LNCaP clone FGC (cell line): ENCODE data around the gene KCNJ18.
"Not testable (repeated sequence)": the region's sequence is repeated elsewhere in the genome, so short reads cannot be mapped to it uniquely, and the experiment has no call there.

ENCODE experiments used
- DNase-seq: peaks from one replicate; pipeline ENCODE4 v3.0.0-alpha.2; 2011; ENCODE audit warnings: low read depth
- H3K4me3 ChIP-seq: 2 replicates; pipeline ENCODE4 v1.5.1; 2011; ENCODE audit warnings: mild to moderate bottlenecking, low read depth, low read length, control low read depth
- TF ChIP-seq, protein P1 (sequence below): IDR thresholded peaks from 2 replicates; pipeline ENCODE4 v1.5.1; 2012; ENCODE audit warnings: mild to moderate bottlenecking; ENCODE audit not compliant: control insufficient read depth, insufficient read depth; ENCODE audit errors: extremely low read depth

KCNJ18 gene

DNA sequence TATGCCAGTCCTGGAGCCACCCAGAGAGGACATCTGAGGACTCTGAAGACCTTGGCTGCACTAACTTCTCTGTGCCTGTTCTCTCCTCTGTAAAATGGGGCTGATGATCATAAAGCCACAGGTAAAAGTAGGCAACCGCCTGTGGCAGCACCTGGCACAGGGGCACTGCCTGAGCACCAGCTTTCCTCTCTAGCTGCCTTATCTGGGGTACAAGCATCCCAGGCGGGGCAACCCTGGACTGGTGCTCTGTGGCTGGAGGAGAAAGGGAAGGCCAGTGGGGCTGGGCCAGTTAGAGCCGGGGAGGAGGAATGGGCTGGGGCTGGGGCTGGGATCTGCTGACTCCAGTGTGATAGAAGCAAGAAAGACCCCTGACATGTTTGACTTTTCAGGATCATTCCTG, 18.2 kb downstream of the KCNJ18 start:
- not testable (repeated sequence) for DNase-seq, H3K4me3 ChIP-seq

DNA sequence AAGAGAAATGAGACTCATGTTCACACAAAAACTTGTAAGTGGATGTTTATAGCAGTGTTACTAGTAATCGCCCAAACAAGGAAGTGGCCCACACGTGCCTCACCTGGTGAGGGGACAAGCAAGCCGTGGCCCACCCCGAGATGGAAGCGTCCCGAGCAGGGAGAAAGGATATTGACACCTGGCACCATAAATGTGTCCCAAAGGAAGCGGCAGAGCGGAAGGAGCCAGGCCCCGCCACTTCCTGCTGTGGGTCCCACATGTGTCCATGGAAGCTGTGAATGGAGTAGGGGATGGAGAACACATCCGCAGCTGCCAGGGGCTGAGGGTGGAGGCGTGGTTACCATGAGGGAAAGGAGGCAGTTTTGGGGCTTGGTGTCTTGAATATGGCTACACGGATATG, 18.9 kb downstream of the KCNJ18 start:
- TF ChIP-seq, protein P1, sequence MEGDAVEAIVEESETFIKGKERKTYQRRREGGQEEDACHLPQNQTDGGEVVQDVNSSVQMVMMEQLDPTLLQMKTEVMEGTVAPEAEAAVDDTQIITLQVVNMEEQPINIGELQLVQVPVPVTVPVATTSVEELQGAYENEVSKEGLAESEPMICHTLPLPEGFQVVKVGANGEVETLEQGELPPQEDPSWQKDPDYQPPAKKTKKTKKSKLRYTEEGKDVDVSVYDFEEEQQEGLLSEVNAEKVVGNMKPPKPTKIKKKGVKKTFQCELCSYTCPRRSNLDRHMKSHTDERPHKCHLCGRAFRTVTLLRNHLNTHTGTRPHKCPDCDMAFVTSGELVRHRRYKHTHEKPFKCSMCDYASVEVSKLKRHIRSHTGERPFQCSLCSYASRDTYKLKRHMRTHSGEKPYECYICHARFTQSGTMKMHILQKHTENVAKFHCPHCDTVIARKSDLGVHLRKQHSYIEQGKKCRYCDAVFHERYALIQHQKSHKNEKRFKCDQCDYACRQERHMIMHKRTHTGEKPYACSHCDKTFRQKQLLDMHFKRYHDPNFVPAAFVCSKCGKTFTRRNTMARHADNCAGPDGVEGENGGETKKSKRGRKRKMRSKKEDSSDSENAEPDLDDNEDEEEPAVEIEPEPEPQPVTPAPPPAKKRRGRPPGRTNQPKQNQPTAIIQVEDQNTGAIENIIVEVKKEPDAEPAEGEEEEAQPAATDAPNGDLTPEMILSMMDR, result no peak
- H3K4me3 ChIP-seq, result no peak overlapping the region
- no peak for DNase-seq

DNA sequence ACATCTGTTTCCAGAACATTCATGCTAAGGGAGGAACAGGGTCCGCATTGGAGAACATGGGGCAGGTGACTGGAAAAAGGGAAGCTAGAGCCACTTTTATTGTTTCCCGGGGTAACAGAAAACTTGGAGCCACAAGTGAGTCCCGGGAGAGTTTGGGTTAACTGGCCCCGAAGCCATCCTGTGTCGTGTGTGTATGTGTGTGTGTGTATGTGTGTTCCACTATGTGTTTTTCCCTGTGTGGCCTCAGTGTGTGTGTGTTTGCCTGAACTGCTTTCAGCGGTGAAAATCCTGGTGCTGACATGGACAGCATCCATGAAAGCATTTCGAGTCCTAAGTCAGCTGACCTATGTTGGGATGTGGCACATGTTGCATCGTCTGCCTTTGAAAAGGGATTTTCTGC, 20.7 kb downstream of the KCNJ18 start:
- DNase-seq, H3K4me3 ChIP-seq: not testable (repeated sequence)

DNA sequence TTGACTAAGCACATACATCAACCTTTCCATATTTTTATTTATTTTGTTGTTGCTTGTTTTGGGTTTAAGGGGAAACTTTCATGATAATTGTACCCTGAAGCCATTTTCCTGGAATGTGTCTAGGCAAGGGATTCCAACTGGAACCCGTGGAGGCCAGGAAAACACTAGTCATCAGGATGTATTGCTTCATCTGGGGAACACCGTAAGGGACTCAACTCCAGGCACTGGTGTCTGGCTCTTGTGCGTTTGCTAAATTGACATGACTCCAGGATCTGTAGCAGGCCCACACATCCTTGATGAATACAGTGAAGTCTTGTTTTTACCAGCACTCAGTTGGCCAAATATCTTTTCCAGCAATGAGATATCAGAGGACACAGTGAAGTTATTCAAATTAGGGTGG, 21.3 kb downstream of the KCNJ18 start:
- not testable (repeated sequence) for H3K4me3 ChIP-seq, DNase-seq

DNA sequence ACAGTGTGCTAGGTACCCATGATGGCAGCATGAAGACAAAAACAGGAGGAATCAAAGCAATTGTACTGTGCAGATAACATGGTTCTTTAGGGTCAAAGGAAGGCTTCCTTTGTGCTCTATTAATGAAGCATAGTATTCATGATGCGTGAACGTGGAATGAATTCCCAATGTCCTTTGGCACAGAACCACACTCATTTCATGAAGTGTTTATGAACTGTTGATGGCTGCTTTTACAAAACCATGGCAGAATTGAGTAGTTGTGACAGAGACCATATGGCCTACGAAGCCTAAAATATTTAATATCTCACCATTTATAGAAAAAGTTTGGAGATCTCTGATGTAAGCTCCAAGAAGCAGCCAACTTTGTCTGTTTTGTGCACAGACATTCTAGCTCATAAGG, 22.4 kb downstream of the KCNJ18 start:
- not testable (repeated sequence) for H3K4me3 ChIP-seq, DNase-seq

DNA sequence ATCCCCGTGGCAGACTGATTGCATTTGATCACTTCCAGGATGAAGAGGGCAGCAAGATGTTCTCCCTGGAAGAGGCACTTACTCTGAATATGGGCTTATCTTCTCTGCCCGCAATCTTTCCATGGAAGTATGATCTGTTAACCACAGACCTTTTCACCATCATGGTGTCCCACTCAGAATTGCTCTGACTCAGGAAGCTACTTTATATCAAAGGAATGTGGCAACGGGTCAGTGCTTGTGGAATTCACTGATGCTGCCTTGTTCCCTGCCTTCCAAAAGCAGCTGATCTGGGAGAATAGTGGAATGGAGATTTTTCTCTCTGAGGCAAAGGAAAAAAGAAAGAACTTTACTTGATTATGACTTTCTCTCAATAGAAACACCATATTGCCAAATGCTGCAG, 23.6 kb downstream of the KCNJ18 start:
- not testable (repeated sequence) for DNase-seq, H3K4me3 ChIP-seq

DNA sequence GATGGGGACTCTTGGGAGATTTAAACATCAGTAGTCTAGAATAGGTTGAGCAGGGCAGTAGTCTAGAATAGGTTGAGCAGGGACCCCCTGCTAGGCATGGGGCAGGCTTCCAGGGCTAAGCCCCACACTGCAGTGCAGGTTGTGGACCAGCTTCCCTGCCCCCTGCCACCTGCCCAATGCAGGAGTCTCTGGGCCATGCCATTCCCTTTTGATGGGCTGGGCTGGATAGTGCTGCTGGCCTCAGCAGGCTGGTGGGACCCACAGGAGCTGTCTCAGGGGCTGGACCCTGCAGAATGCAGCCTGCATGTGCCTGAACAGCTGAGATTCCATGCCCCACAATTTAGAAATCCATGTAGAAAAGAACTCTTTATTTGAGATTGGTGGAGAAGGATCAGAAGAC, 26.6 kb downstream of the KCNJ18 start:
- H3K4me3 ChIP-seq, DNase-seq: not testable (repeated sequence)

DNA sequence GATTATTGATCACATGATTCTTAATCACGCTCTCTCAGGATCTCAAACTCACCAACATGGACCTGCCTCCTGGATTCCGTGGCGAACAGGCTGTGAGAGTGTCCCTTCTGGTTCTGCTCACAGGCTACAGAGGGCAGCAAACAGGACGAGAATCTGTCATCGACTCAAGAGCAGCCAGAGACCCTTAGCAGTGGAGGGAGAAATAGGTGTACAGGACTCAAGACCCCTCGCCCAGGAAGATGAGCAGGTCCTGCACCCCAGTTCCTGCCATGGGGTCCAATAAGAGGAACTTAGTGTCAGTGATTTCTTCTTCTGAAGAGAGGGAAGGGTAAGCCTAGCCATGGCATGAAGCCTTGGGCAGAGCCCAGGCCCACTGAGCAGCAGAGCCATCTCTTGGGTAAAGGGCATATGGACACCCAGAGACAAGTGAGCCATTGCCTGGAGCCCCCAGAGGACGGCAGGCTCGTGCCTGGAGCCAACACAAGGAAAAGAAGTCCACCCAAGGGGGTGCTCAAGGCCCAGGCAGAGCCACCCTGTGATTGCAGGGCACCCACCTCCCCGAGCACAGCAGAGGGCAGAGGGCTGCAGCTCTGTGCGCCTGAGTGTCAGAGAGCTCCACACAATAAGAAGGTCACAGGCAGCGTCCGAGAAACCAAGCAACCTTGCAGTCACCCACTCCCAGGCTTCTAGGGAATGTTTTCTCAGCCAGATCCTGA, 27.3 kb downstream of the KCNJ18 start:
- not testable (repeated sequence) for DNase-seq, H3K4me3 ChIP-seq

DNA sequence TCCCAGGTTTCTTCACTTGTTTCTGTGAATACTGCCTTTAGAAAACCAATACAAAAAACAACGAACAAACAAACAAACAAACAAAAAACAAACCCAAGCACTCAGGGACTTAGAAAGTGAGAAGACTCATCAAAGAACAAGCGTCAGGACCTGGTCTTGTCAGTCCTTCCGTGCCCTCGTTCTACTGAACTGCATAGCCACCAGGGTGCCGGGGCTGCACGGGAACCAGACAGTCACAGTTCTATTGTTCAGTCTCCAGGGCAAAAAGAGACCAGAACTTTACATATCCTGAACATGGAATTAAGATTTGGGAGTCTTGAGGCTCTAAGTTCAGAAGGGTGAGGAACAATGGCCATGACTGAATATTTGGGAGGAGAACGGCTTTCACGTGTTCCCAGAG, 28.2 kb downstream of the KCNJ18 start:
- not testable (repeated sequence) for H3K4me3 ChIP-seq, DNase-seq

DNA sequence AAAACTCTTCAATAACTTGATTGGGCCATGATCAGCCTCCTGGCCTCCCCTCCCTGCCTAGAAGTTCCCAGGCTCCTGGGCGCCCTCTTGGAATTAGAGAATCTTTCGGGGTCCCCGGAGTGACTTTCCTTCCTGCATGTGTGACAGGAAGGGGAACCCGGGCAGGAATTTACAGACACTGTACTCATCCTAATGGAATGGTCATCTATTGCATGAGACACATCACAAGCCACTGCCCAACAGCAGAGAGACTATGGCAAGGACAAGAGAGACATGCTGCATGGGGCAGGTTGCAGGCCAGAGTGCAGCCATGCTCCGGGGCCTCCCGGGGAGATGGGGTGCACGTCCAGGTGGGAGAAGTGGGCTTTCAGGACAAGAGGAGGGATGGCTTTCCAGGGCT, 29.9 kb downstream of the KCNJ18 start:
- DNase-seq, H3K4me3 ChIP-seq: not testable (repeated sequence)

DNA sequence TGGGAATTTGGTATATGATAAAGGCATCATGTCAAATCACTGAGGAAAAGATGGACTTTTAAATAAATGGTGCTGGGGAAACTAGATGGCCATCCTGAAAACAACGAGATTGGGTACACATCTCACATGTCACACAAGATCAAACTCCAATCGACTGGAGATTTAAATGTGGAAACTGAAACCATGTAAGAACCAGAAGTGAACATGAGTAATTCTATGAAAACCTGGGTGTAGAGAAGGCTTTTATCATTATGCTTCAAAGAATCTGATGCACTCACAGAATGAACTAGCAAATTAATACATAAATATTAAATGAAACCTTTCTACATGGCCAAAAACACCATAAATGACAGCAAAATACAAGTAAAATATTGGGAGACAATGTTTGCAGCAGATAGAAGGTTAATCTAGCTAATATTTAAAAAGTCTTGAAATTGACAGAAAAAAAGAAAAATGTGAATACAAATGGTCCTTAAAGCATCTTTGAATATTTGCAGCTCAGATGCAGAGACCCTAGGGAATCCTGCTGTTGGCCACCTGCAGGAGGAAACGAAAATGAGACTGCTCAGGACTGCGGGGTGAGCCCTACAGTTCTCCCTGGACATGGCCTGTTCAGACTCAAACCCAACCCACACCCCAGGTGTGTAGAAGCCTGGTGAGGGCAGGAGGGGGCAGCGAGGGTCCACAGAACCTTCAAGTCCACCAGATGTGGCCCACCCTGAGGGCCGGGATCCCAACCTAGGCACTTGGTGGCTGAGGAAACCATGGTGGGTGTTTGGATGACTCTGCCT, 32.1 kb downstream of the KCNJ18 start:
- H3K4me3 ChIP-seq, DNase-seq: not testable (repeated sequence)

DNA sequence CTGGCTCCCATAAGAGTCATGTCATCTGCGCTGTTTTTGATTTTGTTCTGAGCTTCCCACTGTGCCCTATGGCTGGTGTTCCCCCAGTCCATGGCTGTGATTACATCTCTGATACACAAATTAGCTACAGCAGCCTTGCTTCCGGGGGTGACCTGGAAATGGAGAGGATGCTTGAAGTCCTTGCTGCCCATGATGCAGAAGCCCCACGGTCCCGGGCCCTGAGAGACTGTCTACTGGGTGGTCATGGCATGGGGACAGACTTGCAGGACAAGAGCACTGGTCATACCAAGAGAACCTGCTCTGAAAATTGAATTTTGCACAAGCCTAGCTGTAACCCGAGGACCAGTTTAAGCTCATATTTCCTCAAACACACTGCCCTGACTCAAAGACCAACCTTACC, 38.8 kb downstream of the KCNJ18 start:
- H3K4me3 ChIP-seq, result not testable (repeated sequence)

DNA sequence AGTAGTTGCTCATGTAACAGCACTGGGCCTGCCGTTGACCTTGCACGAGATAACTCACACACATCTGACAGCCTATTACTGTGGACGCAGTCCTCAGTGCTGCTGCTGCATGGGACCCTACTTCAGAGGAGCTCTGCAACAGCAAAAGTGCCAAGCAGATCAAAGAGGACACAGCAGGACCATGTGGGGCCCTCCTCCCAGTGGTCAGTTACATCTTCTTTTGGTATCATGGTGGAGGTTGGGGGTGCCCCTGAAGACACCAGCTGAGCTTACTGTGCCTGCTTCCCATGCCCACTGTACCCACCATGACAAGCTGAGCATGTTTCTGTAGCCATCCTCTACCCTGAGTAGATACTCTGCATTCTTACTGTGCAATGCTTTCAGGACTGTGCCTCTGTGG, 41.6 kb downstream of the KCNJ18 start:
- not testable (repeated sequence) for DNase-seq, H3K4me3 ChIP-seq

More for the DNA sequence above, 38.8 kb downstream of the KCNJ18 start:
- not testable (repeated sequence) for DNase-seq

DNA sequence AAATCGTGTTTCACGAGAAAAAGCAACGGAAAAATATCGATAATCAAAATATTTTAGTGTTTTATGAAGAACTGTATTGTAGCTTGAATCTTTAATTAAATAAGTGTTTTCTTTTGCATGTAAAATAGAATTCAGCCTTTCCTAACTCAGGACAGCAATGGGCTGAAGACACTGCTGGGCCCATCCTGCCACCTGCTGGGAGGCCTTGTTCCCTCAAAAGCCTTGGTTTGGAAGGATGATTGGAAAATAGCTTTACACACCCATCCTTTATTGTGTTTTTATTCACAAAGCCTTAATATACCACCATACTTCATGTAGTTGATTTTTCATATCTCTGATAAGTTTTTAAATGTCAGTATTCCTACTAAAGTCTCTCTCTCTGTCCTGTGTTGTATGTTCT, 43.5 kb downstream of the KCNJ18 start:
- not testable (repeated sequence) for DNase-seq, H3K4me3 ChIP-seq

DNA sequence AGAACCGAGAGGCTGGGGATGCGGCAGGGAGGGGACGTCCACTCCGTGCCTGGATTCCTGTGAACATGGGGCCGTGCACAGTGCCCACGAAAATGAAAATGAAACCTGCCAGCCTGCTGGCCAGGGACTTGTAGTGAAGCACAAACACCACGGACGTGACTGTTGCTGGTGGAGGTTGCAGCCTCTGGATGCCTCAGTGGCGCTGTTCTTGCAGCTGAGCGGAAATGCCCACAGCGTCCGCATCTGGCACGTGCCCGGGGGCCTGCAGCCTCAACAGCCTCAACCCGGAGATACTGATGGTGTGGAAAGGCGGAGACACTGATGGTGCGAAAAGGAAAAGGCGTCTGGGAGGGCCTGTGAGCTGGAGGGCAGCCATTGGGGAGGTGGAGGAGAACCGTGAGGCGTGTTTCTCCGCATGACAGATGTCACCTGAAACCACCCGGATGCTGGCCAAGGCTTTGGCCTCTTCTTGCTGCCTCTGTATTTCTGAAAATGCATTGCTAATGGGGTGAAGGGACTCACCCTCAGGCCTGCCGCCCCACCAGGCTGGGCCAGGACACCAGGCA, 44.8 kb downstream of the KCNJ18 start:
- H3K4me3 ChIP-seq, DNase-seq: not testable (repeated sequence)

DNA sequence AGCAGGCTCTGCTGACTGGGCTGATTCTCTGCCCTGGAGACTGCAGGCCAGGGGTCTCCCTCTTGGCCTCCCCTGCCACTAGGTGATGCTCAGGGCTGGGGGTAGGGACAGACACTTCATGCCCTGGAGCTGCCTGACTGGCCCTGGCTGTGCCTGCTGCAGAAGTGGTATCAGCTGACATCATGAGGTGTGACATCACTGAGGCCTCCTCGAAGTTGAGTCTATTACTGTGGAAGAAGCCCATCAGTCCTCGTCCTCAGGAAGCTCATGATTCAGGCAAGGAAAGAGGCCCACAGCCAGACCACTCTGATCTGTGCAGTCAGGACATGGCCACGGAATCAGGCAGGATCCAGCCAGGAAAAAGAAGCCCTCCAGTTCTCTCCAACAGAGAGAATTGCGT, 45.9 kb downstream of the KCNJ18 start:
- H3K4me3 ChIP-seq, DNase-seq: not testable (repeated sequence)

DNA sequence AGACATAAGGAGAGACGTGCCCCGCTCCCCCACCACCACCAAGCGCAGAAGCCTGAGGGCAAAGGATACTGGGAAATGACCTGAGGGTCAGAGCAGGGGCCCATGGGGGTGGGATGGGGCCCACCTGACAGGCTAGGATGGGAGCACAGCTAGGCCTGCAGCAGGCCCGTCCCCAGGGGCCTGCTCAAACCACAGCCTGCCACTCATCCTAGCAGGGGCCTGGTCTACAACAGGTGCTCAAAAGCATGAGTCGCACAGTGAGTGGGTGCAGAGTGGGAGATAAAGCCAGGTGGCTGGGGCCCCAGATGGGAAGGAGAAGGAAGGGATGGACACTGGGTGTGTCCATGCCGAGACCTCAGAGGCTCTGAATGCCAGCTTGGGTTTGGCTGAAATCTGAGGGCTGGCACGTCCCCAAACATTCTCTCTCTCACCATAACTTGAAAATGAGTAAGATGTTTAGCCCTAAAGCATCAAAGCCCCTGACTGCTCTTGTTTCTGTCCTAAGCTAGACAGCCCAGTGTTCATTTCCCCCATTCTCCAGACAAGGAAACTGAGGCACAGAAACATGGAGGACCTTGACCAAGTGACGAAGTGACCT, 46.7 kb downstream of the KCNJ18 start:
- not testable (repeated sequence) for H3K4me3 ChIP-seq, DNase-seq

DNA sequence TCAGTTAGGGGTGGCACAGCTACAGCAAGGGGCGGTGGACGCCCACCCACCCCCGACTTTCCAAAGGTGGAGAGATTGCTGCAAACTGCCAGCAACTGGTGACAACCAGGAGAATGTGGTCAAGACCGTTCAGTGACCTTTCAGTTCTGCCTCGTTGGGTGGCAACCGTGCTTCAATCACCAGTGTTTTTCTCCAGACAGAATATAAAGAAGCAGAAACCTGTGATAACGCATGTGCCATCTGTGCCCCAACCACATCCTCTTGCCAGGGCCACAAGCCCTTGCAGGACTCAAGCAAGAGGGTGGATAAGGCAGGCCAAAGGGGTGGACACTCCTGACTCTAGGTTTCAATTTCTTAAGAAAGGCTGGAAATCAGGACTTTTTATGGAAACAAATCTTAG, 47.2 kb downstream of the KCNJ18 start:
- DNase-seq, H3K4me3 ChIP-seq: not testable (repeated sequence)
